Ishikawa (cell line): Measurements from ENCODE around the gene MFSD1.

Experiments used
- CEBPB ChIP-seq: IDR thresholded peaks from 2 replicates; pipeline ENCODE4 v1.6.1; 2012
- CREB1 ChIP-seq: IDR thresholded peaks from 2 replicates; pipeline ENCODE4 v1.6.1; 2012; ENCODE audit warnings: low read depth
- EGR1 ChIP-seq: IDR thresholded peaks from 2 replicates; pipeline ENCODE4 v1.6.1; 2012
- EP300 ChIP-seq: IDR thresholded peaks from 2 replicates; pipeline ENCODE4 v1.6.1; 2012; ENCODE audit warnings: borderline replicate concordance
- FOXM1 ChIP-seq: IDR thresholded peaks from 2 replicates; pipeline ENCODE4 v1.6.1; 2012; ENCODE audit warnings: low read depth, borderline replicate concordance
- MAX ChIP-seq: IDR thresholded peaks from 2 replicates; pipeline ENCODE4 v1.6.1; 2012
- NFIC ChIP-seq: IDR thresholded peaks from 2 replicates; pipeline ENCODE4 v1.6.1; 2012
- RAD21 ChIP-seq: IDR thresholded peaks from 2 replicates; pipeline ENCODE4 v1.6.1; 2012; ENCODE audit warnings: low read depth
- REST ChIP-seq: IDR thresholded peaks from 2 replicates; pipeline ENCODE4 v1.6.1; 2012; ENCODE audit warnings: low read depth, mild to moderate bottlenecking
- TAF1 ChIP-seq: IDR thresholded peaks from 2 replicates; pipeline ENCODE4 v1.6.1; 2012; ENCODE audit warnings: low read depth, mild to moderate bottlenecking
- TCF12 ChIP-seq: IDR thresholded peaks from 2 replicates; pipeline ENCODE4 v1.6.1; 2012; ENCODE audit warnings: low read depth
- TEAD4 ChIP-seq: IDR thresholded peaks from 2 replicates; pipeline ENCODE4 v1.6.1; 2012
- USF1 ChIP-seq: IDR thresholded peaks from 2 replicates; pipeline ENCODE4 v1.6.1; 2012
- YY1 ChIP-seq: IDR thresholded peaks from 2 replicates; pipeline ENCODE4 v1.6.1; 2012; ENCODE audit warnings: low read depth
- ZBTB7A ChIP-seq: IDR thresholded peaks from 2 replicates; pipeline ENCODE4 v1.6.1; 2012; ENCODE audit warnings: low read depth

The MFSD1 gene

GRCh38 chr3:158801696-158802408 lies at the start of gene MFSD1:
Gene MFSD1, plus strand, starts transcription at chr3:158802054. Its CDS starts 99 bp downstream, at chr3:158802153.
- peak; percentile 100 for TF ChIP-seq USF1
- TF ChIP-seq REST: 0 out of 2 replicates have a peak, but pooled peaks have one; percentile 22
- TF ChIP-seq TCF12: peak; percentile 26; the same call in 1 of the 2 replicates
- TF ChIP-seq TAF1: peak; percentile 86
- TF ChIP-seq TEAD4: 0 out of 2 replicates have a peak, but pooled peaks have one; percentile 22
- no peak for TF ChIP-seq FOXM1
- no peak for TF ChIP-seq NFIC
- TF ChIP-seq MAX: peak; percentile 89
- TF ChIP-seq EP300: peak; percentile 44

- no peak for TF ChIP-seq MAX
- no peak for TF ChIP-seq REST
- TF ChIP-seq FOXM1: no peak
- TF ChIP-seq USF1: no peak
- TF ChIP-seq YY1: no peak
- no peak for TF ChIP-seq EP300
- TF ChIP-seq CREB1: no peak
- no peak for TF ChIP-seq CEBPB
- no peak for TF ChIP-seq TEAD4
- no peak for TF ChIP-seq NFIC
- TF ChIP-seq EGR1: no peak
- TF ChIP-seq ZBTB7A: no peak
- TF ChIP-seq RAD21: no peak
- TF ChIP-seq TAF1: no peak
Measured at GRCh38 chr3:158753854-158754253, 48.0 kb upstream of the MFSD1 start.

- TF ChIP-seq CREB1: no peak
- no peak for TF ChIP-seq FOXM1
- no peak for TF ChIP-seq USF1
- no peak for TF ChIP-seq NFIC
- no peak for TF ChIP-seq TEAD4
- no peak for TF ChIP-seq TCF12
- TF ChIP-seq ZBTB7A: no peak
- TF ChIP-seq TAF1: no peak
- no peak for TF ChIP-seq RAD21
- TF ChIP-seq REST: no peak
- TF ChIP-seq EP300: no peak
- no peak for TF ChIP-seq MAX
- no peak for TF ChIP-seq CEBPB
Measured at GRCh38 chr3:158755421-158755820, 46.4 kb upstream of the MFSD1 start.

GRCh38 chr3:158761350-158761749 lies 40.5 kb upstream of the MFSD1 start:
- TF ChIP-seq YY1 (no peak), REST (no peak), MAX (no peak), ZBTB7A (no peak), CEBPB (no peak), CREB1 (no peak), TEAD4 (no peak), EGR1 (no peak), EP300 (no peak), NFIC (no peak), FOXM1 (no peak), USF1 (no peak)
